ENCODE data around the gene OR6T1.

Gene OR6T1, protein sequence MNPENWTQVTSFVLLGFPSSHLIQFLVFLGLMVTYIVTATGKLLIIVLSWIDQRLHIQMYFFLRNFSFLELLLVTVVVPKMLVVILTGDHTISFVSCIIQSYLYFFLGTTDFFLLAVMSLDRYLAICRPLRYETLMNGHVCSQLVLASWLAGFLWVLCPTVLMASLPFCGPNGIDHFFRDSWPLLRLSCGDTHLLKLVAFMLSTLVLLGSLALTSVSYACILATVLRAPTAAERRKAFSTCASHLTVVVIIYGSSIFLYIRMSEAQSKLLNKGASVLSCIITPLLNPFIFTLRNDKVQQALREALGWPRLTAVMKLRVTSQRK

DNA sequence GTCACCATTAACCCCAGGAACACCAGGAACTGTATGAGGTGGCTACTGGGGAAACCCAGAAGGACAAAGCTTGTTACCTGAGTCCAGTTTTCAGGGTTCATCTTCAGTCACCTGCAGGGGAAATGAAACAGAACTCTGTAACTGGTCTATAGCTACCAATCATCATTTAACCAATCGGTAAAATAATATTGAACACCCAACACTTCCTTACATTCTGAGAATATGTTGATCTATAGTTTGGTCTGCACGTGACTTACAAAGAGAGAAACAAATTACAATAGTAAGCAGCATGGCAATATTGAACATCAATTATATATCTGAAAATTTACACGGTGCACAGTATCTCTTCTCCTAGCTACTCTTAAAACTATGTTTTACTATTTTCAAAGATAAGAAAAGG, at the start of gene OR6T1:
OR6T1 (minus strand) TSS at position 101 of the 400 bp plus-strand sequence; CDS start at position 101, 0 bp downstream.
- DNase-seq (no peak), ATAC-seq (replicated peaks) (no peak)
- H3K27ac Mint-ChIP-seq: no peak within 1 kb of the TSS
- H3K9me3 Mint-ChIP-seq: peaks cover 4 to 5% of the 10 kb centered on the region in 2 donors
- no peaks in the 10 kb centered on the region for H3K4me1 Mint-ChIP-seq
- H3K4me3 Mint-ChIP-seq: no peak within 1 kb of the TSS
- H3K36me3 Mint-ChIP-seq: no peaks in the 10 kb centered on the region
- H3K27me3 Mint-ChIP-seq: no peaks in the 10 kb centered on the region

DNA sequence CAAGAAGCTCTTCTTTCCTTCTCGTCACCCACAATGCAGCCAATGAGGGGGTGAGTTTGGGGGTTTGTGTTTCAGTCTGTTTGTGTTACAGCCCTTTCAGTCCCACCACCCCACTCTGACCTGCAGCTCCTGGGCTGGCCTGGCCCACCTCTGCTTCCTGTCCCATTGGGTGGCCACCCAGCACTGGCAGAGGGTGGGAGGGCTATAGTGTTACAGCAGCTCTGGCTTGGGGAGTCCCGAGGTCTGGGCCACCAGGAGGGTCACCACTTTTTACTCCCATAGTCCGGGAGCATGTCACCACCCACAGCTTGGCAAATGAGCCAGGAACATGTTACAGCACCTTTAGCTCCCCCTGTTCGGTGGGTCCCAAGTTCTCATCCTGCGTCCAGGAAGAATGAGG, 35.7 kb upstream of the OR6T1 start:
- H3K9me3 Mint-ChIP-seq: peaks cover 6 to 15% of the 10 kb centered on the region in 2 donors

GRCh38 chr11:123977731-123978347, 34.2 kb upstream of the OR6T1 start, which contains the start of gene OR10S1:
Gene OR10S1, minus strand, starts transcription at chr11:123977781. Its CDS starts 117 bp downstream, at chr11:123977664.
- H3K27ac Mint-ChIP-seq: no peak within 1 kb of the TSS
- H3K4me3 Mint-ChIP-seq: no peak within 1 kb of the TSS
- ATAC-seq (replicated peaks) (no peak), DNase-seq (no peak)
- H3K36me3 Mint-ChIP-seq: no peaks in the 10 kb centered on the region
- H3K27me3 Mint-ChIP-seq: no peaks in the 10 kb centered on the region
- H3K4me1 Mint-ChIP-seq: no peaks in the 10 kb centered on the region
- H3K9me3 Mint-ChIP-seq: peaks cover 3 to 11% of the 10 kb centered on the region in 2 donors

More for the DNA sequence above, 35.7 kb upstream of the OR6T1 start:
- Mint-ChIP-seq H3K27me3 (peaks cover 0 to 3% of the 10 kb centered on the region in 2 donors), H3K27ac (no peak overlapping the region), H3K36me3 (no peaks in the 10 kb centered on the region), H3K4me3 (no peak overlapping the region), H3K4me1 (no peaks in the 10 kb centered on the region)
- DNase-seq (no peak), ATAC-seq (replicated peaks) (no peak)

DNA sequence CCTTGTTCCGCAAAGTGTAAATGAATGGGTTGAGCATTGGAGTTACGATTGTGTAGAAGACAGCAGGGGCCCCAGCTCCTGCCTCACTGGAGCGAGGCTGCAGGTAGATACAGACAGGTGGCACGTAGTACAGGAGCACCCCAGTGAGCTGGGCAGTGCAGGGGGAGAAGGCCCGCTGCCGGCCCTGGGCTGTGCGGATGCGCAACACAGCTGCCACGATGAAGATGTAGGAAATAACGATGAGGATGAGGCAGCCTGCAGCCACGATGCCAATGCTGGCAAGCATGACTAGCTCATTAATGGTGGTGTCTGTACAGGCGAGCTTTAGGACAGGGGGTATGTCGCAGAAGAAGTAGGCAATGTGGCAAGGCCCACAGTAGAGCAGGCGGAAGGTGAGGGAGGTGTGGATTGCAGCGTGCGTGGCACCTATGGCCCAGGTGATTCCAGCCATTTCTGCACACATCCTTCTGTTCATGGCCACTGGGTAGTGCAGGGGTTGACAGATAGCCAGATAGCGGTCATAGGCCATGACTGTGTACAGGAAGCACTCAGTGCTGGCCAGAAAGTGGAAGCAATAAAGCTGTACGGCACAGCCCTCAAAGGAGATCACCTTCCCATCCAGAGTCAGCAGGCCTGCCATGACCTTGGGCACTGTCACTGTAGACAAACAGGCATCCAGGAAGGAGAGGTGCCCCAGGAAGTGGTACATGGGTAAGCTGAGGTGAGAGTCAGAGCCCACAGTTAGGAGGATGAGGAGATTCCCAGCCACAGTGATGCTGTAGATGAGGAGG, 33.3 kb upstream of the OR6T1 start:
- Mint-ChIP-seq H3K27me3 (no peaks in the 10 kb centered on the region), H3K4me1 (no peaks in the 10 kb centered on the region), H3K36me3 (no peaks in the 10 kb centered on the region), H3K27ac (no peak overlapping the region), H3K4me3 (no peak overlapping the region), H3K9me3 (peaks cover 0 to 8% of the 10 kb centered on the region in 2 donors)
- ATAC-seq (replicated peaks) (no peak), DNase-seq (no peak)

DNA sequence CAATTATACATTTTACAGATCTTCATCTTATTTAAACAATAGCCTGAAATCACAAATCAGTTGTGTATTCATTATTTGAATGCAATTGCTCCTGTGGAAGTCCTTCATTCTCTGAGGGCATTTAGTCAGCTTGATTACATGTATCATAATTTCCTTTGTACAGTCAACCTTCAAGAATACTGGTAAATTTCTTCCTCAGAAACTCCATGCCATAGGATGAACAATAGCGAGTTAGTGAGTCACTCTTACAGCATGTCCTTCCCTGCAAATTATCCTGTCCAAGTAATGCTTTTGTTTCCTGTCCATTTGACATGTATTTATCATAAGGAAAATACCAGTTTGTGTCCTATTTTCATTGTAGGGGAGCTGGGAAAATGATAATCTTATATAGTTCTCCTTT, 30.2 kb upstream of the OR6T1 start:
- ATAC-seq (replicated peaks): no peak
- Mint-ChIP-seq H3K36me3 (no peaks in the 10 kb centered on the region), H3K4me3 (no peak overlapping the region), H3K27ac (no peak overlapping the region), H3K9me3 (peaks cover 0 to 8% of the 10 kb centered on the region in 2 donors), H3K4me1 (no peaks in the 10 kb centered on the region), H3K27me3 (no peaks in the 10 kb centered on the region)
- no peak for DNase-seq

DNA sequence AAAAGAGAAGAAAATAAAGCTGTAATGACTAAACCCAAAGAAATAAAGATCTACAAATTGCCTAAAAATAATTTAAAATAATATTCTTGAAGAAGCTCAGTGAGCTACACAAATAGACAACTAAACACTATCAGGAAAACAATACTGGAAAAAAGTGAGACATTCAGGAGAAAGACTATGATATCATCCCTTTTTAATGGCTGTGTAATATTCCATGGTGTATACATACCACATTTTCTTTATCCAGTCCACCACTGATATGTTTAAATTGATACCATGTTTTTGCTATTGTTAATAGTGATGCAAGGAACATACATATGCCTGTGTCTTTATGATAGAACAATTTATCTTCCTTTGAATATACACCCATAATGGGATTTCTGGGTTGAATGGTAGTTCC, 13.1 kb upstream of the OR6T1 start:
- H3K36me3 Mint-ChIP-seq: no peaks in the 10 kb centered on the region
- H3K27me3 Mint-ChIP-seq: peaks cover 10 to 11% of the 10 kb centered on the region in 2 donors
- no peak for ATAC-seq (replicated peaks)
- H3K9me3 Mint-ChIP-seq: peaks cover 10 to 16% of the 10 kb centered on the region in 2 donors
- DNase-seq: no peak
- H3K27ac Mint-ChIP-seq: no peak overlapping the region
- H3K4me3 Mint-ChIP-seq: no peak overlapping the region
- no peaks in the 10 kb centered on the region for H3K4me1 Mint-ChIP-seq

- H3K27me3 Mint-ChIP-seq: no peaks in the 10 kb centered on the region
- no peaks in the 10 kb centered on the region for H3K36me3 Mint-ChIP-seq
- no peak for ATAC-seq (replicated peaks)
- no peaks in the 10 kb centered on the region for H3K4me1 Mint-ChIP-seq
- no peak overlapping the region for H3K4me3 Mint-ChIP-seq
- DNase-seq: no peak
- no peak overlapping the region for H3K27ac Mint-ChIP-seq
- H3K9me3 Mint-ChIP-seq: peaks cover 0 to 3% of the 10 kb centered on the region in 2 donors
Measured at GRCh38 chr11:123945132-123945531, 1.5 kb upstream of the OR6T1 start.

DNA sequence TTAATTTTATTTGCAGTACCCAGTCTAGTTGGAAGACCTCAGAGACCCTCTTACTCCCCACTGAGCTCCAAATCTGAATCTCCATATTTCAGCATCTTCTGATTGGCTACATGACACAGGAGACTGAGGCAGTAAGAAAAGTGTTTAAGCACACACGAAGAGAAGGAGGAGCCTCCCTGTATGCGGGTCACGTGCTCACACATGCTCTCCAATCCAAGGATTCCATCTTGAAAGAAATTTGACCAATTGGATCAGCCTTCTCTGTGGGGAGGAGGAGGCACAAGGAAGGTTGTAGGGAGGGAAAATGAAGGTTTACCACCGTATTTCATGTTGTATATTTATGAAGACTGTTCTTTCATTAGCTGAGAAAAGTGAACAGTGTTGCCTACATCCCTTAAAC, 1.2 kb downstream of the OR6T1 start:
- Mint-ChIP-seq H3K9me3 (peaks cover 4 to 7% of the 10 kb centered on the region in 2 donors), H3K27ac (no peak overlapping the region), H3K4me1 (no peaks in the 10 kb centered on the region), H3K27me3 (no peaks in the 10 kb centered on the region), H3K36me3 (no peaks in the 10 kb centered on the region), H3K4me3 (no peak overlapping the region)
- no peak for ATAC-seq (replicated peaks)
- DNase-seq: no peak

- ATAC-seq (replicated peaks): no peak
- no peaks in the 10 kb centered on the region for H3K27me3 Mint-ChIP-seq
- no peak within 1 kb of the TSS for H3K4me3 Mint-ChIP-seq
- no peaks in the 10 kb centered on the region for H3K36me3 Mint-ChIP-seq
- H3K9me3 Mint-ChIP-seq: peaks cover 4 to 7% of the 10 kb centered on the region in 2 donors
- H3K27ac Mint-ChIP-seq: no peak within 1 kb of the TSS
- no peaks in the 10 kb centered on the region for H3K4me1 Mint-ChIP-seq
- no peak for DNase-seq
Measured at GRCh38 chr11:123939317-123939716, 4.3 kb downstream of the OR6T1 start, which contains the start of gene OR4D5. Gene OR4D5, plus strand, starts transcription at chr11:123939617. Its CDS starts 0 bp downstream, at chr11:123939617.

DNA sequence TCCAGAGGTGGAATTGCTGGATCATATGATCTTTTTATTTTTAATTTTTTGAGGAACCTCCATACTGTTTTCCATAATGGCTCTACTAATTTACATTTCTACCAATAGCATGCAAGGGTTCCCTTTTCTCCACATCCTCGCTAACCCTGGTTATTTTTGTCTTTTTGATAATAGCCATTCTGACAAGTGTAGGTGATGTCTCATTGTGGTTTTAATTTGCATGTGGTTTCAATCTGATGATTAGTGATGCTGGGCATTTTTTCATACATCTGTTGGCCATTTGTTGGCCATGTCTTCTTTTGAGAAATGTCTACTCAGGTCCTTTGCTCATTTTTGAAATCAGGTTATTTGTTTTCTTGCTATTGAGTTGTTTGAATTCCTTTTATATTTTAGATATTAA, 19.6 kb downstream of the OR6T1 start:
- no peaks in the 10 kb centered on the region for H3K27me3 Mint-ChIP-seq
- DNase-seq: no peak

DNA sequence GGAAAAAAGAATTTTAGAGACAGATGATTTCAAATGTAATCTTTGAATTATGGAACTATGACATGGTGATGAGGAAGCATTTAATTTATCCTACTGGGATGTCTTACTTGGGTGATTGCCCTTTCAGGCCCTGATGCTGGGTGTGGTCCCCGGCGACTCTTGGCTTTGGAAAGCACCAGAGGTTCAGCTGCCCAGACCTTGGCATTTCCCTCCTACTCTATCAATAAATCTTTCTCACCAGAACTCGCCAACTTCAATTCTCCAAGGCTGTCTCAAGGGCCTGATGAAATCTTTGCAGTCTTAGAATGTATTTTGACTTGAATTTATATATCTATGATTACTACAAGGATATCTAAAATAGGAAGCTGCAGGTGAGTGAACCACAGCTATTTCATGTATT, 22.7 kb downstream of the OR6T1 start:
- Mint-ChIP-seq H3K4me1 (no peaks in the 10 kb centered on the region), H3K27ac (no peak overlapping the region), H3K27me3 (no peaks in the 10 kb centered on the region), H3K9me3 (peaks cover 0 to 2% of the 10 kb centered on the region in 2 donors), H3K36me3 (no peaks in the 10 kb centered on the region), H3K4me3 (no peak overlapping the region)
- ATAC-seq (replicated peaks): no peak
- DNase-seq: no peak

More for the DNA sequence above, 19.6 kb downstream of the OR6T1 start:
- no peak overlapping the region for H3K27ac Mint-ChIP-seq
- H3K36me3 Mint-ChIP-seq: no peaks in the 10 kb centered on the region
- no peaks in the 10 kb centered on the region for H3K4me1 Mint-ChIP-seq
- peaks cover 0 to 3% of the 10 kb centered on the region in 2 donors for H3K9me3 Mint-ChIP-seq
- H3K4me3 Mint-ChIP-seq: no peak overlapping the region
- no peak for ATAC-seq (replicated peaks)

- H3K27ac Mint-ChIP-seq: no peak overlapping the region
- H3K27me3 Mint-ChIP-seq: no peaks in the 10 kb centered on the region
- no peaks in the 10 kb centered on the region for H3K4me1 Mint-ChIP-seq
Measured at GRCh38 chr11:123905826-123906225, 37.8 kb downstream of the OR6T1 start.

GRCh38 chr11:123904932-123905331, 38.7 kb downstream of the OR6T1 start:
- DNase-seq (no peak), ATAC-seq (replicated peaks) (no peak)
- Mint-ChIP-seq H3K4me3 (no peak overlapping the region), H3K27ac (no peak overlapping the region), H3K4me1 (no peaks in the 10 kb centered on the region), H3K36me3 (no peaks in the 10 kb centered on the region), H3K9me3 (no peaks in the 10 kb centered on the region), H3K27me3 (no peaks in the 10 kb centered on the region)

More at GRCh38 chr11:123905826-123906225, 37.8 kb downstream of the OR6T1 start:
- Mint-ChIP-seq H3K4me3 (no peak overlapping the region), H3K9me3 (no peaks in the 10 kb centered on the region), H3K36me3 (no peaks in the 10 kb centered on the region)
- no peak for DNase-seq
- no peak for ATAC-seq (replicated peaks)

- Mint-ChIP-seq H3K4me1 (no peaks in the 10 kb centered on the region), H3K27me3 (no peaks in the 10 kb centered on the region), H3K27ac (no peak overlapping the region), H3K4me3 (no peak overlapping the region), H3K9me3 (no peaks in the 10 kb centered on the region), H3K36me3 (no peaks in the 10 kb centered on the region)
- DNase-seq (no peak), ATAC-seq (replicated peaks) (no peak)
Measured at GRCh38 chr11:123903932-123904331, 39.7 kb downstream of the OR6T1 start.

All from stimulated activated naive B cell treated with anti-CD40 and anti-IgM and Interleukin-4, amounts not matched to agents 10 μg/mL and 1 μg/mL and 100 μg/mL, for 72 hours (primary cell).